HK-2 (cell line): ENCODE results near the gene CLTCL1.

ENCODE experiments used
- DNase-seq: peaks from one replicate; pipeline ENCODE4 v3.0.0-alpha.2; 2018; ENCODE audit not compliant: unreplicated experiment

CLTCL1 gene

GRCh38 chr22:19150482-19151328, 140.8 kb downstream of the CLTCL1 start:
- DNase-seq, result no peak

- DNase-seq, result no peak
Observed at GRCh38 chr22:19149991-19150390, 141.5 kb downstream of the CLTCL1 start, which contains the start of gene GSC2. TSS of gene GSC2 (minus strand) at chr22:19150292. CDS start at chr22:19150283, 9 bp downstream.

DNA sequence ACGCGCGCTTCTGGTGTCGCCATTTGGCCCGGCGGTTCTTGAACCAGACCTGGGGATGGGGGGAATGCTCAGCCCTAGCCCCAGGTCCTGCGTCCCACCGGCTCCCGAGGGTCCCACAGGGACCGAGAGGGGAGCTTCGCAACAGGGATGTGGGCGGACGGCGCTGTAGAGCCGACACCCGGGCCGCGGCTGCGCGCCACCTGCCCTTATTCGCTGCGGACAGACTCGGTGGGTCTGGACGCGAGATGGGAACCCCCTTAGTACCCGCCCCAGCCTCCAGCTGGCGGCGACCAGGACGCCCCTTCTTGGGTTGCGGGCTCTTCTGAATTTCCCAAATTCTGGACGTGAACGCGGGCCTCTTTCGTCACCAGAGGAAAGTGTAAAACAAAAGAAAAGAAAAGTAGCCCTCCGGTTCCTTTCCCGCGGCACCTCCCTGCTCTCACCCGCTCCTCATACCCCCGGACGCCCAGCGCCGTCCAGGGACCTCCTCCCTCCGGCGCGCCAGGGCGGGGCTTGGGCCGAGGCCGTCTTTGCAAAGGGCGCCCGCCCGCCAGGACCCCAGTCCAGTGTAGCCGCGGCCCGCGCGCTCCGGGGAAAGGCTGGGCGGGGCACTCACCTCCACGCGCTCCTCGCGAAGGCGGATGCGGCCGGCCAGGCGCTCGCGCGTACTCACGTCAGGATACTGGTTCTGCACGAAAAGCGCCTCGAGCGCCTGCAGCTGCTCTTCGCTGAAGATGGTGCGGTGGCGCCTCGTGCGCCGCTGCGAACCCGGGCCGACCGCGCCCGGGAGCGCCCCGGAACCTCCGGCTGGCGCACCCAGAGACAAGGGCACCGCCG, 142.3 kb downstream of the CLTCL1 start:
- no peak for DNase-seq

- DNase-seq, result no peak
Observed at GRCh38 chr22:19148417-19149046, 143.0 kb downstream of the CLTCL1 start.

GRCh38 chr22:19147195-19147780, 144.2 kb downstream of the CLTCL1 start:
- DNase-seq, result no peak

DNA sequence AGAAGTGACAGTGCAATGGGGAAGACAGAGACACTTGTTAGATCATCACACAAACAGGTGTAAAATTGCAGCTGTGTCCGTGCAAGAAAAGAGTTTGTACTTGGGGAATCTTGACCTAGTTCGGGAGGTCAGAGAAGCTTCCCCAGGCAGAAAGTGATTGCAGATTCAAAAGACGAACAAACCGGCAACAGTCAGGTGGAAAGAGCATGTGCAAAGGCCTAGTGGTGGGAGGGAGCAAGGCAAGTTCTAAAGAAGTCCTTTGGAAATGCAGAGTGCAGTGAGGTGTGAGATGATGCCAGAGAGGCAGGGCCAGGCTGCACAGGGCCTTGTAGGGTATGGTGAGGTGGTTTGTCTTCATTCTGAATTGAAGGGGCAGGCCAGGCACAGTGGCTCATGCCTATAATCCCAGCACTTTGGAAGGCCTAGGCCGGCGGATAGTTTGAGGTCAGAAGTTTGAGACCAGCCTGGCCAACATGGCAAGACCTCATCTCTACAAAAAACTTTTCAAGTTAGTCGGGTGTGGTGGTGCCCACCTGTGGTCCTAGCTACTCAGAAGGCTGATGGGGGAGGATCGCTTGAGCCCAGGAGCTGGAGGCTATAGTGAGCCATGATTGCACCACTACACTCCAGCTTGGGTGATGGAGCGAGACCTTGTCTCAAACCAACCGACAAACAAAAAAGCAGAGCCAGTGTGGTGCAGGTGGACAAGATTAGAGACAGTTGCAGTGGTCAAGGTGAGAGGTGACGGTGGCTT, 145.1 kb downstream of the CLTCL1 start:
- no peak for DNase-seq

GRCh38 chr22:19143967-19144400, 147.5 kb downstream of the CLTCL1 start:
- no peak for DNase-seq

- DNase-seq, result no peak
Observed at GRCh38 chr22:19143212-19143611, 148.3 kb downstream of the CLTCL1 start.

DNA sequence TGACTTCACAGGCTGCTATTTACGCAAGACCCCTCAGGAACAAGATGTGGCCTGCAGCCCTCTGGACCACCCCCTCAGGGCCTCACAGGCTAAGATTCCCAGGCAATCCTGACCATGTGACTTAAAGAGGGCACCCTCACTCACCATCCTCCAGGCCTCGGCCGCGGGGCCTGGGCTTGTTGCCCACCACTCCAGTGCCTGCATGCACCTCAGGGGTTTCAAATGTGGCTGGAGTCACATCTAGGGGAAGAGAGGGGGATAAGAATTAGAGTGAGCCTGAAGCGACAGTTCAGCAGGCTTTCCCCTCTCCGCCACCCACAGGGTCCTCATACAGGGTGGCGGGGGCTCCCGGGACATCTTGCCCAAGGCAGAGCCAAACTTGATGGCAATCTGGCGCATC, 149.1 kb downstream of the CLTCL1 start:
- DNase-seq, result no peak

DNA sequence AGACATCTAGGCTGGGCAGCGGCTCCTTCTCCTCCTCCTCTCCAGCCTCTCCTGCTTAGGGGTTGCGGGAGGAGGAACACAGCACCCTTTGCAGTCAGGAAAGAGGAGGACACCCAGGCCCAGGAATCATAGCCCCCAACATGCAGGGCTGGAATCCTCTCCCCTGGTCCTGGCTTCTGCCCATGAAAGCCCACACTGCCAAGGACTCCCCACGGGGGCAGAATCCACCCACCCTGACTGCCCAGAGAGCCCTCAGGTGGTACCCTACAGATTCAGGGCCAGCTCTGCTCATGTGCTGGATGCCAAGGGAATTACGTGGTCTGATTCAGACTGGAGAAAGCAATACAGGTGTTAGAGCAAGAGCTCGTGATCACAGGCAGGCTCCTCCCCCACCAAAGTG, 151.5 kb downstream of the CLTCL1 start:
- no peak for DNase-seq

GRCh38 chr22:19139001-19139356, 152.5 kb downstream of the CLTCL1 start:
- DNase-seq, result no peak

GRCh38 chr22:19138217-19139000, 153.1 kb downstream of the CLTCL1 start:
- DNase-seq, result no peak

- DNase-seq, result no peak
Observed at GRCh38 chr22:19137384-19138216, 153.9 kb downstream of the CLTCL1 start.

GRCh38 chr22:19136915-19137314, 154.6 kb downstream of the CLTCL1 start:
- DNase-seq, result no peak

- DNase-seq, result no peak
Observed at GRCh38 chr22:19134874-19135273, 156.6 kb downstream of the CLTCL1 start.

- no peak for DNase-seq
Observed at GRCh38 chr22:19134176-19134831, 157.2 kb downstream of the CLTCL1 start.

DNA sequence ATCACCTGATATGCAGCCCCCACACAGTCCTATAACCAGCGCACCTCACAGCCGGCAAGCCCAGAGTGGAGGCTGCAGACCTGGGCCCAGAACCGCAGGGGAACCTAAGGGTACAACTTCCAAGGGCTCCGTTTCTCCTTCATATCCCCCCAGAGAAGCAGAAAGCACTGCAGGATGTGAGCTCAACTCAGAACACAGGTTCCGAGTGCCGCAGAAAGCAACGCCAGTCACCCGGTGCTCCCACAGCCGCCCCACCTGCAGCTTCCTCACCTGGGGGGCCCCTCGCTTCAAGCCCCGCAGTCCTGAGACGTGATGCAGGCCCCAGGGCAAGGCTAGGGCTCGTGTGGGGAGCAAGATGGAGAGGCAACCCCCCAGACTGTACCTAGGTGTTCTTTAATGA, 158.0 kb downstream of the CLTCL1 start:
- DNase-seq, result no peak

GRCh38 chr22:19132693-19133400, 158.7 kb downstream of the CLTCL1 start:
- DNase-seq, result no peak
